Tibial nerve (tissue), 4 donors: ENCODE measurements around the gene MBTPS2.

ENCODE experiments used
- EP300 ChIP-seq, 2 donors: sonication (generic); formaldehyde crosslinking; IDR thresholded peaks; one replicate each; pipeline ENCODE4 v1.6.1; 2017; ENCODE audit warnings: antibody characterized with exemption in 2 of 2, mild to moderate bottlenecking in 1 of 2
- POLR2A ChIP-seq, 2 donors: fragments of 450-650 bp; IDR thresholded peaks; one replicate each; pipeline ENCODE4 v1.6.1; 2017; ENCODE audit warnings: antibody characterized with exemption in 2 of 2, mild to moderate bottlenecking in 2 of 2, moderate library complexity in 2 of 2
- TF ChIP-seq, protein P1 (sequence below), 5 experiments: fragments of 200-600 bp in 3 of 5; fragments of 450-650 bp in 2 of 5; sonication (generic) in 3 of 5; IDR thresholded peaks; one replicate each; pipeline ENCODE4 v1.5.1; 2016 to 2019; ENCODE audit warnings: antibody characterized with exemption in 5 of 5, mild to moderate bottlenecking in 3 of 5, moderate library complexity in 2 of 5

GRCh38 chrX:21837056-21837455 lies 2.4 kb upstream of the MBTPS2 start:
- TF ChIP-seq, protein P1, sequence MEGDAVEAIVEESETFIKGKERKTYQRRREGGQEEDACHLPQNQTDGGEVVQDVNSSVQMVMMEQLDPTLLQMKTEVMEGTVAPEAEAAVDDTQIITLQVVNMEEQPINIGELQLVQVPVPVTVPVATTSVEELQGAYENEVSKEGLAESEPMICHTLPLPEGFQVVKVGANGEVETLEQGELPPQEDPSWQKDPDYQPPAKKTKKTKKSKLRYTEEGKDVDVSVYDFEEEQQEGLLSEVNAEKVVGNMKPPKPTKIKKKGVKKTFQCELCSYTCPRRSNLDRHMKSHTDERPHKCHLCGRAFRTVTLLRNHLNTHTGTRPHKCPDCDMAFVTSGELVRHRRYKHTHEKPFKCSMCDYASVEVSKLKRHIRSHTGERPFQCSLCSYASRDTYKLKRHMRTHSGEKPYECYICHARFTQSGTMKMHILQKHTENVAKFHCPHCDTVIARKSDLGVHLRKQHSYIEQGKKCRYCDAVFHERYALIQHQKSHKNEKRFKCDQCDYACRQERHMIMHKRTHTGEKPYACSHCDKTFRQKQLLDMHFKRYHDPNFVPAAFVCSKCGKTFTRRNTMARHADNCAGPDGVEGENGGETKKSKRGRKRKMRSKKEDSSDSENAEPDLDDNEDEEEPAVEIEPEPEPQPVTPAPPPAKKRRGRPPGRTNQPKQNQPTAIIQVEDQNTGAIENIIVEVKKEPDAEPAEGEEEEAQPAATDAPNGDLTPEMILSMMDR (IDR thresholded peaks at IDR 0.05): no peak
- TF ChIP-seq POLR2A (IDR thresholded peaks at IDR 0.05) (no peak), EP300 (IDR thresholded peaks at IDR 0.05) (no peak)
